ENCODE data around the gene STRN.
"Not testable (repeated sequence)": the region's sequence is repeated elsewhere in the genome, so short reads cannot be mapped to it uniquely, and the experiment has no call there.

STRN gene

DNA sequence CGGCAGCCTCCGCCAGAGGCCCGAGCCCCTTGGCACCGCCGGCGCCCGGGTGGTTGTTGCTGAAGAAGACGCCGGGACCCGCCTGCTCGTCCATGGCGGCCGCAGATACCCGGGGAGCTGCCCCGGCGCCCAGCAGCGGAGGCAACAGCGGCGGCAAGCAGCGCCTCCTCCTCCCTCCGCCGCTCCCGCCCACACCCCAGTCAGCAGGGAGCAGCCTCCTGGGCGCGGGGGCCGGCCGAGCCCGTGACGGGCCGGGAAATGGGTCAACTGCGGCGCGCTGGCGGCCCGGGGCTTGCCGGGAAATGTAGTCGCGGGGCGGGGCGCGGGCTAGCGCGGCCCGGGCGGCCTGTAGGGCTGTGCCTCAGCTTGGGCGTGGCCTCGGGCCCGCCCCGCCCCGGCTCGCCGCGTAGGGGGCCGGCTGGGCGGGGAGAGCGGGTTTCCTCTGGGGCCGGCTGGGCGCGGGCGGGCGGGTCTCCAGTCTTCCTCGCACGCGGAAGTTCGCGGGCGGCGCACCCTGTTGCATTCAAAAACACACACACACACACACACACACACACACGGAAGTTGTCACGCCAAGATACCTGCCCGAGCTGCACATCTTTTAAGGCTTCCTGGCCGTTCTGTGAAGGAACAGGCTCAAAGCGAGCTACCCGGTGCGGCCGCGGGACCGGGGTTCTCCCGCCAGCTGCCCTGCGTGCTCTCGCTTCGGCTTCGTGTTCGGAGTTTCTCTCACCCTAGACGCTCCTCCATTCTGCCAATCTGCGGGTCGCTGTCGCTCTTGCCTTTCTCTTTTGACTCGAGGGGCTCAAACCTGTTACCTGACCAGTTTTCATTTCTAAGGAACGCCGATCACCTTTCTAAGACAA, at the start of gene STRN:
STRN (minus strand) TSS at position 167 of the 866 bp plus-strand sequence; CDS start at position 94, 73 bp downstream.
- DNase-seq = peak; percentile 97

DNA sequence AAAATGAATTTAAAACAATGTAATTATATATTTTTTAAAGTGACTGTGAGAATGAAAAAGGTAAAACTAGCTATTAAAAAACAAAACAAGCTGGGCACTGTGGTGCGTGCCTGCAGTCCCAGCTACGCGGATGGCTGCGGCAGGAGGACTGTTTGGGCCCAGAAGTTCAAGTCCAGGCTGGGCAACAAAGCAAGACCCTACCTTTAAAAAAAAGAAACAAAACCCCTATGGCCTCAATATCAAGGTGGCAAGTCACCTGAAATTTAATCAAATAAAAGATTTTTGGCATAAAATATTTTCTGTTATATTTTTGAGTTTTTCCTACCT, 46.9 kb upstream of the STRN start:
- no peak for DNase-seq

- DNase-seq = no peak
These were observed 44.8 kb upstream of the STRN start for GRCh38 chr2:37011130-37011529.

GRCh38 chr2:37005118-37005868, 39.0 kb upstream of the STRN start:
- no peak for DNase-seq

GRCh38 chr2:37000988-37001556, 34.7 kb upstream of the STRN start:
- no peak for DNase-seq

DNA sequence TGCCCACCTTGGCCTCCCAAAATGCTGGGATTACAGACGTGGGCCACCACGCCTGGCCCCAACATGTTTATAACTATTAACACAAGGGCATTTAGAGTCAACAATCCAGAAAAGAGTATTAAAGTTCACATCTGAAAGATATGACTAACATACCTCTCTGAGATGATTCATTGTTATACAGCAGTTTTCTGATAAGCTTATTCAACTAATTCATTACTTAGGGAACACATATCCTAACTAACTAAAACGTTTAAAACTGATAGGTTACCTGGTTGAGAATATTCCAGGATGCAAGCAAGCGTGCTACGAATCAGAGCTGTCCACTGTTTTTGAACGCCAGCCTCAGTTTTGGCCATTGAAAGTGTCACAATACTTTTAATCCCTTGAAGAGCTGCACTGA, 34.0 kb upstream of the STRN start:
- DNase-seq = no peak

DNA sequence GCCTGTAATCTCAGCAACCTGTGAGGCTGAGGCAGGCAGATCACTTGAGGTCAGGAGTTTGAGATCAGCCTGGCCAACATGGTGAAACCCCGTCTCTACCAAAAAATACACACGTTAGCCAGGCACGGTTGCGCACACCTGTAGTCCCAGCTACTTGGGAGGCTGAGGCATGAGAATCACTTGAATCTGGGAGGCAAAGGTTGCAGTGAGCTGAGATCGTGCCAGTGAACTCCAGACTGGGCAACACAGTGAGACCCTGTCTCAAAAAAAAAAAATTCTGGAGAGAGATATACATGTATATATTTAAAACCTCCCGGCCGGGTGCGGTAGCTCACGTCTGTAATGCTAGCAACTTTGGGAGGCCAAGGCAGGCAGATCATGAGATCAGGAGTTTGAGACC, 33.1 kb upstream of the STRN start:
- not testable (repeated sequence) for DNase-seq

DNA sequence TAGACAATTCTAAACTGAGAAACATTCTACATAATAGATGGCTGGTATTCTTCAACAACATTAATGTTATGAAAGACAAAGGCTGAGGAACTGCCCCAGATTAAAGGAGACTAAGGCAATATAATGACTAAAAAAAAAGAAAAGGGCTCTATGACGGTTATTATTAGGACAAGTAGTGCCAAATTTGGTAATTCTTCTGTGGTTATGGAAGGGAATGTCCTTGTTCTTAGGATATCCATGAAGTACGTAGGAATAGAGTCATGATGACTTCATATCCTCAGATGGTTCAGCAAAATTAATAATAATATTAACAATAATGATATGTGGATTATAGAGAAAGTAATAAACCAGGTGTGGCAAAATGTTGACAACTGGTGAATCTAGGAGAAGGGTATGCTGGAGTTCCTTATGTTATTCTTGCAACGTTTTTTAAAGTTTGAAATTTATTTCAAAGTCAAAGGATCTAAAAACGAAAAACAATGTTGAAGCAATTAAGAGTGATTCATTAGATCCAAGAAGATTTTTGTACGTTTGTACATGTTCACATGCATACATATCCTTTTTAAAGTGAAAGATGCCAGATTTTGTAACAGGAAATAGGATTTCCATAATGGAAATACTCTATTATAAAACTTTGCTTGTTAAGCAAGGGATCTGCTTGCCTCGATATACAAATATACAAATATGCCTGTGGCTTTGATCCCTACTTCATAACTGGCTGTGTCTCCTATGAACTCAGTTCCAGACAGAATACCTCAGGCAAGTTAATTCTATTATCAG, 27.7 kb upstream of the STRN start:
- DNase-seq = no peak

GRCh38 chr2:36988008-36988407, 21.7 kb upstream of the STRN start:
- DNase-seq = no peak

- no peak for DNase-seq
These were observed 16.1 kb upstream of the STRN start for GRCh38 chr2:36982467-36982866.

DNA sequence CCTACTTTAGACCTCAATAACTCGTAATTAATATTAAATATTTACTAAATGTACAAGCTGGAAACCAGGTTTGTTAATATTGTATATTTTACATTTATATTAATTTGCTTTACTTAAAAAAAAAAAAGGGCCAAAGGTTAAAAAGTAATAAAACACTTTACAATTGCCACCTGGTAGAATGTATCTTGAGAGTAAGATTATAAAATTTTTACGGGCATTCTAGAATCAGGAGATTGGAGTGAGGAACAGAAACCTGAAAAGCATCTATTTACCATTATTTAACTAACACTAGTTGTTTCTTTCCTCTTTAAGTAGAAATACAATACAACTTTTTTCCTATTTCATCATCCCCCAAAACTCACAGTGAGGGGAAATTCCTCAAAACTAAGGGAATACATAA, 15.6 kb upstream of the STRN start:
- no peak for DNase-seq

GRCh38 chr2:36979007-36979406, 12.7 kb upstream of the STRN start:
- DNase-seq = not testable (repeated sequence)

DNA sequence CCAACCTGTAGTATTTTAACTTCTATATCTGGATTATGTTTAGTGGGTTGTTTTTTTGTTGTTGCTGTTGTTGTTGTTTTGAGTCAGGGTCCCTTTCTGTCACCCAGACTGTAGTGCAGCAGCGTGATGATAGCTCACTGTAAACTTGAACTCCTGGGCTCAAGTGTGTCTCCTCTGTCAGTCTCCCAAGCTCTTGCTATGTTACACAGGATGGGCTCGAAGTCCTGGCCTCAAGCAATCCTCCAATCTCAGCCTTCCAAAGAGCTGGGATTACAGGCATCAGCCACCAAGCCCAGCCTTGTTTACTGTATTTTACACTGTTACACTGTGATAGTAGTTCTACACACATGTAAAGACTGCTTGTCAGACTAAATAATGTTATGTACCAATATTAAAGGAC, 9.7 kb upstream of the STRN start:
- no peak for DNase-seq

- no peak for DNase-seq
These were observed 9.0 kb upstream of the STRN start for GRCh38 chr2:36975306-36975705.

DNA sequence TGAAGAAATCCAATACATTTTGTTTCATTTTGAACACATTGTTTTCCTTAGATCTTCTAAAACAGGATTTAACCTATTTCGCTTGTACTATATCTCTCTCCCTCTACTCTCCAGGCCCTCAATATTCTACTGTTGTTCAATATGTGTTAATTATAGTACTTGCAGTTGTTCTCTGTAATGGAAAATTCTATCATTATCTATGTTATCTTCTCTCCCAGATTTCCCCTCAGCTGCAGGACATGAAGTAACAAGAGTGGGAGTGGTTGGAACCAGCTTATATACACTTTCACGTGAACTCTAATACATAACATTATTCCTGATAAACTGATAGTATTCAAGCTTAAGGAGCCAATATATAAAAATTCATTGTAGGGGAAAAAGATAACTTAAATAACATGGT, 7.0 kb upstream of the STRN start:
- no peak for DNase-seq

GRCh38 chr2:36971990-36972389, 5.7 kb upstream of the STRN start:
- no peak for DNase-seq

DNA sequence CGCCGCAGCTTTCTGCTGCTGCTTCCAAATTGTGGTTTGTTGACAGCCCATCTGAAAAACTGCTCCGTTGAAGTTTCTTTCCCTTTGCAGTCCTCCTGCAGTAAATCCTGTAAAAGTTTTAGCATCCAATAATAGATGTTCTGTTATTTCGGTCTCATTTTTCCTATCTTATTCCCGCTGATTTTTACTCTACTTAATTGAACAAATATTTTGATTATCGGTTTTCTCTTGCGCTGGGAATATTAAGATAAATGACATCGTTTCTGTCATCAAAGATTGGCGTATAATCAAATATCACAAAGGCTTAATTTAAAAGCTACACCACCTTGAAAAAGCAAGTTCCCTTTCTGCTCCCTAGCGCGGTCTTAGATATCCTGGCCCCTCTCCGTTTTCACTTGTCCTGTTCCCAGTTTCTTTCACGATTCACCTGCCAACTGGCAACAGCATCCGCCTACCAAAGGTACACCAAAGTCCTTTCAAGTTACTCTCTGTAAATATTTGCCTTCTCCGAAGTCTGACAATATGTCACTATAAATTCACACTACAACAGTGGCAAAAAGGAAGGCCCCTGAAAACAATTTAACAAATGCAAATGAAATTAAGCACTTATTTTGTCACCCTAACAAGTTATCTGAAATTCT, 1.0 kb upstream of the STRN start:
- DNase-seq = no peak

- DNase-seq = peak; percentile 29
These were observed 476 bp downstream of the STRN start for GRCh38 chr2:36965751-36966369.

- DNase-seq = no peak
These were observed 1.1 kb downstream of the STRN start for GRCh38 chr2:36965206-36965605.

GRCh38 chr2:36964496-36965058, 1.8 kb downstream of the STRN start:
- DNase-seq = no peak

- no peak for DNase-seq
These were observed 2.6 kb downstream of the STRN start for GRCh38 chr2:36963734-36964133.

GRCh38 chr2:36963106-36963505, 3.2 kb downstream of the STRN start:
- no peak for DNase-seq
